Activated CD8-positive, alpha-beta memory T cell treated with anti-CD3 and anti-CD28 coated beads, Interleukin-2, amount 10 ng/mL, durations not matched to agents 7 days and 5 days (primary cell): ENCODE results near the gene KANSL1. TPM values are rescaled to one million over a fixed set of nuclear protein-coding genes. Genes with fewer than 3 reads are reported as not detected.

Experiments
- ATAC-seq: fragments of 150-1000 bp; cut with Tn5 transposase; one replicate; pipeline ENCODE4 v1.10.0; 2021; ENCODE audit warnings: moderate library complexity
- CTCF ChIA-PET: fragments of 350-600 bp; sonication (Branson Sonifier 250); formaldehyde crosslinking; loops from one replicate; lab custom pipeline; 2021; ENCODE audit warnings: antibody characterized with exemption; lab: Charles Lee
- DNase-seq: peaks from one replicate; pipeline ENCODE4 v3.0.0-alpha.2; 2020
- H3K27ac Mint-ChIP-seq: one replicate; pipeline ENCODE4 v1.8.0; 2021; ENCODE audit warnings: mild to moderate bottlenecking, mixed read lengths
- H3K27me3 Mint-ChIP-seq: one replicate; pipeline ENCODE4 v1.8.0; 2021; ENCODE audit warnings: mixed read lengths
- H3K36me3 Mint-ChIP-seq: one replicate; pipeline ENCODE4 v1.8.0; 2021; ENCODE audit warnings: mild to moderate bottlenecking, mixed read lengths
- H3K4me1 Mint-ChIP-seq: one replicate; pipeline ENCODE4 v1.8.0; 2021; ENCODE audit warnings: mixed read lengths
- H3K4me3 Mint-ChIP-seq: one replicate; pipeline ENCODE4 v1.8.0; 2021; ENCODE audit warnings: mild to moderate bottlenecking, moderate library complexity, mixed read lengths
- H3K9me3 Mint-ChIP-seq: one replicate; pipeline ENCODE4 v1.8.0; 2022; ENCODE audit warnings: low read depth, mixed read lengths
- total RNA-seq, 2 experiments: library from RNA; stranded (reverse); gene quantifications; one replicate each; pipeline ENCODE4 v1.2.3, GENCODE V29; 2021

KANSL1 gene
- total RNA-seq, 2 experiments from 2014 or later = 85.7 to 132 TPM

DNA sequence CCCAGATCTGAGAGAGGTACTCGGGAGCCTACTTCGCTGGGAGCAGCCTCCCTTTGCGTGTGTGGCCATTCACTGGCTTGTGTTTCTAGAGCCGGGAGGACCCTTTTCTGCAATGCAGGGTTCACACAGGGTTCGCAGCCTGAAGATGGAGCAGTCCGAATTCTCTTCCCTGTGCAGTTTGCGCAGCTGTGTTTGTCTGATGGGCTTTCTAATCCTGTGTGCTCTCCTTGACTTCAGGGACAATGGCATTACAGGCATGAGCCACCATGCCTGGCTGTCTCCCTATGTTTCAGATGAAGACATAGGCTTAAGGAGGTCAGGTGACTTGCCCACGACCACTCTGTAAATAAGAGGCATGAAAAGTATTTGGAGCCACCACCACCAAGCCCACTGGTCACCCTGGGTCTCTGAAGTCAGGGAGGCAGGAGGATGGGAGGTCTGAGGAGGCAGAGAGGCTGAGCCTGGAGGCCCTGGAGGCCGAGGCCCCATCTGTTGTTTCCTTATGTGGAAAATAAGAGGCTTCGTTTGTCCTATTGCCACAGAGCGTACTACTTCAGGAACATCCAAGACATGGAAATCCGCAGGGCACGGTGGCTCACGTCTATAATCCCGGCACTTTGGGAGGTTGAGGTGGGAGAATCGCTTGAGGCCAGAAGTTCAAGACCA, 199.1 kb downstream of the KANSL1 start:
- H3K36me3 Mint-ChIP-seq = no peaks in the 10 kb centered on the region

DNA sequence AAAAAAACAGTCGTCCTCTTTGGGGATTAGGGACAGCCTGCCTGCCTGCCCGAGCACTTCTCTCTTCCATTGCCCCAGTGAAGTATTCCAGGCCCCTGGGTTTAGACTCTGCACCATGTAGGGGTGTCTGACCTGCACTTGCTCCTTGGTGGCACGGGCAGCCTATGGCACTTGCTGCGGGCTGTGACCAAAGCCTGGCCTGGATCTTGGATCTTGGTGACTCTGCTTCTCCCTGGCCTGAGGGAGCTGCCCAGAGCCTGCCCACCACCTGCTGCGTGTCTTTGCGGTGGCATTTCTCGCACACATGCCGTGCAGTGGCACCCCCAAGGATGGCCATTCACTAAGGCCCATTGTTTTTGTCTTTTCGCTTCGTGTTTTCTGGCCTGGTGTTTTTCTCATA, 200.3 kb downstream of the KANSL1 start:
- peaks cover 5% of the 10 kb centered on the region for H3K27me3 Mint-ChIP-seq
- H3K36me3 Mint-ChIP-seq = no peaks in the 10 kb centered on the region
- DNase-seq (no peak), ATAC-seq (no peak)
- H3K27ac Mint-ChIP-seq = no peak overlapping the region
- CTCF ChIA-PET = interaction anchor here (1.6 to 1.8 kb wide), 2 partner anchors 9 to 11 kb away, joined by 4 to 5 read pairs; no protein-coding TSS in a partner anchor
- no peaks in the 10 kb centered on the region for H3K9me3 Mint-ChIP-seq
- no peak overlapping the region for H3K4me3 Mint-ChIP-seq
- H3K4me1 Mint-ChIP-seq = no peaks in the 10 kb centered on the region

More for the DNA sequence above, 199.1 kb downstream of the KANSL1 start:
- H3K27me3 Mint-ChIP-seq = peaks cover 5% of the 10 kb centered on the region
- H3K4me1 Mint-ChIP-seq = no peaks in the 10 kb centered on the region
- H3K9me3 Mint-ChIP-seq = no peaks in the 10 kb centered on the region
- H3K27ac Mint-ChIP-seq = no peak overlapping the region
- no peak overlapping the region for H3K4me3 Mint-ChIP-seq
- DNase-seq = no peak
- ATAC-seq = no peak
- CTCF ChIA-PET = no interaction called here

DNA sequence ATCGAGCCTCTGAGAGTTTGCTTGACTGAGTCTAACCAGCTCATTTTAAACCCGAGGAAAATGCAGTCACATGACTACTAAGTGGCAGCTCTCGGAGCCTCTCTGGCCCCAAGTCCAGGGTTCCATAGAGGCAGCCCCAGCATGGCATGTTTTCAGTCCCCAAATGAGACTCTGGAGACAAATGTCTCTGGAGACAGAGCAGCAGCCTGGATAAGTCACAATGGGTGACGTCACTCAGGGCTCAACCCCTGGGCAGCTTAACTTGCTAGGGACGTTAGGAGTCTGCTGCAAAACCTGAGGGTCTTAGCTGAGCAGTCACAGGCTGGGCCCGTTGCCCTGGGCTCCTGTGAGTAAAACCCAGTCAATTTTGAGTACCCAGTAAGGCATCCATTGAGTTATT, 201.1 kb downstream of the KANSL1 start:
- CTCF ChIA-PET = interaction anchor here (1.6 to 1.8 kb wide), 2 partner anchors 10 to 12 kb away, joined by 4 to 5 read pairs; no protein-coding TSS in a partner anchor
- H3K36me3 Mint-ChIP-seq = no peaks in the 10 kb centered on the region
- DNase-seq (no peak), ATAC-seq (no peak)
- H3K9me3 Mint-ChIP-seq = no peaks in the 10 kb centered on the region
- H3K27me3 Mint-ChIP-seq = peaks cover 5% of the 10 kb centered on the region
- no peaks in the 10 kb centered on the region for H3K4me1 Mint-ChIP-seq
- H3K27ac Mint-ChIP-seq = no peak overlapping the region
- H3K4me3 Mint-ChIP-seq = no peak overlapping the region

DNA sequence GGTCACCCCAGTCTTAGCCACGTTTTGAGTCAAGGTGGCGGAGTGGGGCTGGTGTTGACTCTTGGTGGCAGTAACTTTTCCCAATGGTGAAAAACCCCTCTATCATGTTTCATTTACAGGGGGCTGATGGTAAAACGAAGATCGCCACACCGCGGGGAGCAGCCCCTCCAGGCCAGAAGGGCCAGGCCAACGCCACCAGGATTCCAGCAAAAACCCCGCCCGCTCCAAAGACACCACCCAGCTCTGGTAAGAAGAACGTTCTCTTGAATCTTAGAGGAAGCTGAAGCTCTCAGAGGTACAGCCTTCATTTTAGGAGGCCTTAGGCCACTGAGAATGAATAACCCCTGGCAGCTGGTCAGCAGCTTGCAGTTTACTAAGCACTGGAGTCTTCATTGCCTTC, 201.9 kb downstream of the KANSL1 start:
- DNase-seq = no peak
- H3K4me1 Mint-ChIP-seq = no peaks in the 10 kb centered on the region
- no peaks in the 10 kb centered on the region for H3K36me3 Mint-ChIP-seq
- CTCF ChIA-PET = interaction anchor here (1.7 to 1.8 kb wide), 2 partner anchors 9 to 11 kb away, joined by 5 read pairs; no protein-coding TSS in a partner anchor
- peaks cover 5% of the 10 kb centered on the region for H3K27me3 Mint-ChIP-seq
- H3K9me3 Mint-ChIP-seq = no peaks in the 10 kb centered on the region
- no peak overlapping the region for H3K27ac Mint-ChIP-seq
- no peak overlapping the region for H3K4me3 Mint-ChIP-seq
- ATAC-seq = no peak

DNA sequence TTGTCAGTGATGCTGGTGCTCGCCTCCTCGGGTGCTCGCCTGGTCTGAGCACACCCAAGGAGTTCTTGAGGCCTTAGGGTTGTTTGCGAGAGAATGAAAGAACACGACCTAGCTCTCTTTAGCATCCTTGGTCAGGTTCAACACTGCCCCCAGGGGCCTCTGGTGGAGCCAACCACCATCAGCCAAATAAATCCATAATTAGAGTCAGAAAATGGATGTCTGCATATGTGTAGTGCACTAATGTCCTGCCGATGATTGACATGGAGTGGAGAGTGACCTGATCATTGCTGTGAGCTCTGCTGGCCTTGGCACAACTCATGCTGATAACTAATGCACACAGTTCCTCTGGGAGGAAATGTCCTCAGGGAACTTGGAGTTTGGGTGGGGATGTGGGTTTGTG, 202.3 kb downstream of the KANSL1 start:
- CTCF ChIA-PET = interaction anchor here (1.7 kb wide), 1 partner anchor 10 kb away, joined by 5 read pairs; no protein-coding TSS in a partner anchor
- H3K4me3 Mint-ChIP-seq = no peak overlapping the region
- H3K27me3 Mint-ChIP-seq = peaks cover 5% of the 10 kb centered on the region
- DNase-seq = no peak
- no peaks in the 10 kb centered on the region for H3K4me1 Mint-ChIP-seq
- ATAC-seq = no peak
- no peaks in the 10 kb centered on the region for H3K9me3 Mint-ChIP-seq
- H3K36me3 Mint-ChIP-seq = no peaks in the 10 kb centered on the region
- H3K27ac Mint-ChIP-seq = no peak overlapping the region

DNA sequence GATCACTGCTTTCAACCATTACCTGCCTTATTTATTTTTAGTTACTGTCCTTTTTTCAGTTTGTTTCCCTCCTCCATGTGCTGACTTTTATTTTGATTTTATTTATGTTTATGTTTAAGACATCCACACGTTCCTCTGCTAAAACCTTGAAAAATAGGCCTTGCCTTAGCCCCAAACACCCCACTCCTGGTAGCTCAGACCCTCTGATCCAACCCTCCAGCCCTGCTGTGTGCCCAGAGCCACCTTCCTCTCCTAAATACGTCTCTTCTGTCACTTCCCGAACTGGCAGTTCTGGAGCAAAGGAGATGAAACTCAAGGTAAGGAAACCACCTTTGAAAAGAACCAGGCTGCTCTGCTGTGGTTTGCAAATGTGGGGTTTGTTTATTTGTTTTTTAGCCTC, 203.5 kb downstream of the KANSL1 start:
- Mint-ChIP-seq H3K36me3 (no peaks in the 10 kb centered on the region), H3K4me3 (no peak overlapping the region), H3K27me3 (peaks cover 5% of the 10 kb centered on the region), H3K4me1 (no peaks in the 10 kb centered on the region), H3K9me3 (no peaks in the 10 kb centered on the region), H3K27ac (no peak overlapping the region)
- no peak for ATAC-seq
- DNase-seq = no peak
- CTCF ChIA-PET = interaction anchor here (0.9 to 1.7 kb wide), 2 partner anchors 11 to 14 kb away, joined by 3 to 5 read pairs; no protein-coding TSS in a partner anchor

DNA sequence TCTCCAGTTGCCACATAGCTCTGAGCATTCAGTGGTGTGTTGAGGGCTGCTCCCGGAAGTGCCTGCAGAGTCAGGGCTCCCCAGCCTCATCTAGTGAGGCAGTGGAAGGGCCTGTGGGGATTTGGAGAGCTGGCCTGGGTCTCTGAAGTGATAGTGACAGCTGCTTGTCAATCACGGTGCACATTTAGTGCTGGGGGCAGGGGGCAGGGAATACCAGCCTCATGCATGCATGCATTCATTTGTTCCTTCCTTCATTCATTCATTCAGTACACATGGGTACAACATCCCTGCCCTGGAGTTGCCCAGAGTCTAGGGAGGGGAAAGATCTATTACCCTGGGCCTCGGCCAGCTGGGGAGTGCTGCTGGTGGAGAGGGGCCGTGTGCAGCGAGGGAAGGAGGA, 205.5 kb downstream of the KANSL1 start:
- H3K9me3 Mint-ChIP-seq = no peaks in the 10 kb centered on the region
- no peak for ATAC-seq
- H3K4me3 Mint-ChIP-seq = no peak overlapping the region
- CTCF ChIA-PET = interaction anchor here (1.5 kb wide), 1 partner anchor 39 kb away, joined by 5 read pairs; no protein-coding TSS in a partner anchor
- no peaks in the 10 kb centered on the region for H3K36me3 Mint-ChIP-seq
- H3K4me1 Mint-ChIP-seq = no peaks in the 10 kb centered on the region
- DNase-seq = no peak
- H3K27me3 Mint-ChIP-seq = peaks cover 5% of the 10 kb centered on the region
- no peak overlapping the region for H3K27ac Mint-ChIP-seq

DNA sequence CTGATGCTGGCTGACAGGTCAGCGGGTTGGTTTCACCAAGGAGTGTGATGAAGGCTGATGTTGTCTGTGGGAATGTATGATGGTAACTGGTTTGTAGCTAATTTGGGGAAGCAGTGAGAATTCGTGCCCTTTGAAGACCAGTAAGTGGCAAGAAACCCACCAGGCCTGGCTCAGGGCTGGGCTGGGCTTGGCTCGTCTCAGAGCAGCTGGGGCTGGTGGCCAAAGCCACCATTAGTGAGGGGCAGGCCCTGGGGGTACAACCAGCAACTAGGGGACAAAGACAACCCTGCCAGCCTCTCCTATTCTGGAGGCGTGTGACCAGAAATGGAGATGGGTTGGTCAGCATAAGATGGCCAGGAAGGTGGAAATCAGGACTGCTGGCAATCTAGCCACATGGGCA, 207.2 kb downstream of the KANSL1 start:
- Mint-ChIP-seq H3K4me3 (no peak overlapping the region), H3K27ac (no peak overlapping the region)
- no peak for DNase-seq

DNA sequence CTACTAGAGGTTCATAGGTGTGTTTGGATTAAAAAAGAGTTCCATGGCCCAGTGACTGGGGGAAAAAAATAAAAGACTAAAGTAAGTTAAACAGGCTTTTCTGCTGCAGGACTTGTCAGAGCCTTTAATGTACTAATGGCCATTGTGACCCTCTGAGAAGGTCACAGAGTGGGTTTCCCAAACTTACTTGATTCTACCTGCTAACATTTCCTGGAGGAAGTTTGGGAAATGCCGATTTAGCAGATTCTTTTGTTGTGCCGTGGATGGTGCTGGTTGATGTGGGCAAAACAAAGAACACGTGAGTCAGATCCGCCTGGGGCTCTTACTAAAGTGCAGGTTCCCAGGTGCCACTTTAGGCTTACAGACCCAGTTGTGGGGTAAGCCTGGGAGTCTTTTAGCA, 207.8 kb downstream of the KANSL1 start:
- Mint-ChIP-seq H3K36me3 (no peaks in the 10 kb centered on the region), H3K4me3 (no peak overlapping the region), H3K9me3 (no peaks in the 10 kb centered on the region), H3K4me1 (no peaks in the 10 kb centered on the region), H3K27me3 (peaks cover 9% of the 10 kb centered on the region), H3K27ac (no peak overlapping the region)
- no peak for DNase-seq
- CTCF ChIA-PET = no interaction called here
- no peak for ATAC-seq

More for the DNA sequence above, 207.2 kb downstream of the KANSL1 start:
- no peaks in the 10 kb centered on the region for H3K9me3 Mint-ChIP-seq
- H3K4me1 Mint-ChIP-seq = no peaks in the 10 kb centered on the region
- no peak for ATAC-seq
- no peaks in the 10 kb centered on the region for H3K36me3 Mint-ChIP-seq
- CTCF ChIA-PET = no interaction called here
- peaks cover 10% of the 10 kb centered on the region for H3K27me3 Mint-ChIP-seq

DNA sequence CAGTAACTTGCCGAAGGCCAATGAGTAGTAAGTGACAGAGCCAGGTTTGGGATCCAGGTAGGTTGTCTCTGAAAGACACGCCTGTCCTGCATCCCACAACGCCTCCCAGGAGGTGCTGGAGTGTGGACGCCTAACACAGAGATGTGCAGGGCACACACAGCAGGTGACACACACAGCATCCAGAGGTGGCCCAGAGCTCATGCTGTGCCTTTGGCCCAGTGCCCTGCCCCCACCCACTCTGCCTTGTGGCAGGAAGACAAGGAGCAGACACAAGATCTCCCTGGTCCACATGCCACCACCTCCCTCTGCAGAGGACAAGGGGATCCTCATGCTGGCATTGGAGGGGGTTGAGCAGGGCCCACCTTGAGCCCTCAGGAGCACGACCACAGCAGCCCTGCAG, 208.9 kb downstream of the KANSL1 start:
- ATAC-seq = no peak
- Mint-ChIP-seq H3K36me3 (no peaks in the 10 kb centered on the region), H3K27me3 (peaks cover 6% of the 10 kb centered on the region), H3K27ac (no peak overlapping the region), H3K4me3 (no peak overlapping the region), H3K9me3 (no peaks in the 10 kb centered on the region), H3K4me1 (no peaks in the 10 kb centered on the region)
- CTCF ChIA-PET = no interaction called here
- DNase-seq = no peak

DNA sequence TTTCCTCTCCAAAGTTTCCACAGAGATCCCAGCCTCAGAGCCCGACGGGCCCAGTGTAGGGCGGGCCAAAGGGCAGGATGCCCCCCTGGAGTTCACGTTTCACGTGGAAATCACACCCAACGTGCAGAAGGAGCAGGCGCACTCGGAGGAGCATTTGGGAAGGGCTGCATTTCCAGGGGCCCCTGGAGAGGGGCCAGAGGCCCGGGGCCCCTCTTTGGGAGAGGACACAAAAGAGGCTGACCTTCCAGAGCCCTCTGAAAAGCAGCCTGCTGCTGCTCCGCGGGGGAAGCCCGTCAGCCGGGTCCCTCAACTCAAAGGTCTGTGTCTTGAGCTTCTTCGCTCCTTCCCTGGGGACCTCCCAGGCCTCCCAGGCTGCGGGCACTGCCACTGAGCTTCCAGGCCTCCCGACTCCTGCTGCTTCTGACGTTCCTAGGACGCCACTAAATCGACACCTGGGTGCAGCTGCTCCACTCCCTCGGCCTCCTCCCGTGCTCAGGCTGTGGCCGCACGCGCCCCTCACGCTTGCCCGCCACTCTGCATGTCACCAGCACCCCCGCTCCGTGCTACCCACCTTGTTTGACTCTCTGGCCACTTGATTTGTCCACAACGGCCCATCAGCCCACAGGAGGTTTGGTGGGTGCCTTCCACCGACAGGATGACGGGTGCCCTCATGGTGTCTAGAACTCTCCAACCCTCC, 209.5 kb downstream of the KANSL1 start:
- Mint-ChIP-seq H3K36me3 (no peaks in the 10 kb centered on the region), H3K9me3 (no peaks in the 10 kb centered on the region), H3K4me1 (no peaks in the 10 kb centered on the region), H3K27me3 (peaks cover 6% of the 10 kb centered on the region), H3K4me3 (no peak overlapping the region), H3K27ac (no peak overlapping the region)
- DNase-seq (no peak), ATAC-seq (no peak)
- CTCF ChIA-PET = no interaction called here

DNA sequence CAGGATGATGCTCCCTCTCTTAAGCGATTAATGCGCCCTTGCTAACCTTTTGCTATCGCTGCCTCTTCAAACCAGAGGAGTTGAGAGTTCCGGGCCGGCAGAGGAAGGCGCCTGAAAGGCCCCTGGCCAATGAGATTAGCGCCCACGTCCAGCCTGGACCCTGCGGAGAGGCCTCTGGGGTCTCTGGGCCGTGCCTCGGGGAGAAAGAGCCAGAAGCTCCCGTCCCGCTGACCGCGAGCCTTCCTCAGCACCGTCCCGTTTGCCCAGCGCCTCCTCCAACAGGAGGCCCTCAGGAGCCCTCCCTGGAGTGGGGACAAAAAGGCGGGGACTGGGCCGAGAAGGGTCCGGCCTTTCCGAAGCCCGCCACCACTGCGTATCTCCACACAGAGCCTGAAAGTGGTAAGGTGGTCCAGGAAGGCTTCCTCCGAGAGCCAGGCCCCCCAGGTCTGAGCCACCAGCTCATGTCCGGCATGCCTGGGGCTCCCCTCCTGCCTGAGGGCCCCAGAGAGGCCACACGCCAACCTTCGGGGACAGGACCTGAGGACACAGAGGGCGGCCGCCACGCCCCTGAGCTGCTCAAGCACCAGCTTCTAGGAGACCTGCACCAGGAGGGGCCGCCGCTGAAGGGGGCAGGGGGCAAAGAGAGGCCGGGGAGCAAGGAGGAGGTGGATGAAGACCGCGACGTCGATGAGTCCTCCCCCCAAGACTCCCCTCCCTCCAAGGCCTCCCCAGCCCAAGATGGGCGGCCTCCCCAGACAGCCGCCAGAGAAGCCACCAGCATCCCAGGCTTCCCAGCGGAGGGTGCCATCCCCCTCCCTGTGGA, 210.2 kb downstream of the KANSL1 start:
- Mint-ChIP-seq H3K27me3 (peaks cover 6% of the 10 kb centered on the region), H3K27ac (no peak overlapping the region), H3K9me3 (no peaks in the 10 kb centered on the region), H3K36me3 (no peaks in the 10 kb centered on the region), H3K4me3 (no peak overlapping the region), H3K4me1 (peaks cover 3% of the 10 kb centered on the region)
- CTCF ChIA-PET = no interaction called here
- DNase-seq = no peak
- no peak for ATAC-seq

DNA sequence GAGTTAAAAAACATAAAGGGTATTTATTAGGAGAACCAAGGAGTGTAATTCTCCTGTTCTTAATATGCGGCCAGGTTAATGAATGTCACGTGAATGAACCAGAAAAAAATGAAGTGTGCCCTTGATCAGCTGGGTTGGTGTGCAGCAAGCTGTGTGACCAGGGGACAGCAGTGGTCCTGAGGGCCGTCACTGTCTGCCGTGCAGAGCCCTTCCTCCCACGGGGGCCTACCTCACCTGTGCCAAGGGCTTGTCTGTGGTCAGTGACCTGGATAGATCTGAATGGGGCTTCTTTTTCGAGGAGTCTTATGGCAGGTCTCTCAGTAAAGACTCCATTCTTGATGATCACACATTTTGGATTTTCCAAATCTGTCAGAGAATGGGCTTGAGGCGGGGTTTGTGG, 211.9 kb downstream of the KANSL1 start:
- CTCF ChIA-PET = no interaction called here
- ATAC-seq = no peak
- no peak overlapping the region for H3K4me3 Mint-ChIP-seq
- peaks cover 16% of the 10 kb centered on the region for H3K4me1 Mint-ChIP-seq
- H3K27me3 Mint-ChIP-seq = peaks cover 6% of the 10 kb centered on the region
- H3K9me3 Mint-ChIP-seq = no peaks in the 10 kb centered on the region
- H3K27ac Mint-ChIP-seq = no peak overlapping the region
- no peak for DNase-seq
- H3K36me3 Mint-ChIP-seq = no peaks in the 10 kb centered on the region
